CD4-positive, alpha-beta T cell treated with Interleukin-6 at 100 ng/mL for 8 hours (primary cell): ENCODE results near the gene STK35.

ENCODE experiments used
- DNase-seq: peaks from one replicate; pipeline ENCODE4 v3.0.0-alpha.2; 2020; ENCODE audit warnings: mixed read lengths, low spot score

STK35 gene

DNA sequence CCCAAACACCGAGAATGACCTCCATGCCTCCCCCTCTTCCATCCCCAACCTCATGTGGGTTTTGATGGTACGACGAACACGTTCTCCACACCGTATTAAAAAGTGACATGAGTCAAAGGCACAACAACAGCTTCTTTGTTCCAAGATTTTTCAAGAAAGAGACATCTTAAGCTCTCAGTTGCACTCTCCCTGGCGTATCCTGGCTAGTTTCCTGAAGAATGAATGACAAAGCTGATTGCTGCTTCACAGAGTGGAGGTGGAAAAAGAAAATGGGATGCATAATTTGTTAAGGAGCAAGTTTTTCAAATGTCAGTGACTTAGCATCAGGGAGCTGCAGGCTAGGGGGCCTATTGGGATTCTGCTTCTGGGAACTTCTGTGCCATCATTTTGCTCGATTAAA, 95.5 kb downstream of the STK35 start:
- DNase-seq: no peak
